CD4-positive, alpha-beta T cell treated with Interleukin-4 for 1 hour (primary cell): ENCODE measurements around the gene RTKN2.
A peak's percentile ranks its signal among the peaks of the same experiment; 100 is the strongest.

Experiments used
- DNase-seq, 2 donors: peaks; one replicate each; pipeline ENCODE4 v3.0.0-alpha.2; 2020 to 2022

The RTKN2 gene

DNA sequence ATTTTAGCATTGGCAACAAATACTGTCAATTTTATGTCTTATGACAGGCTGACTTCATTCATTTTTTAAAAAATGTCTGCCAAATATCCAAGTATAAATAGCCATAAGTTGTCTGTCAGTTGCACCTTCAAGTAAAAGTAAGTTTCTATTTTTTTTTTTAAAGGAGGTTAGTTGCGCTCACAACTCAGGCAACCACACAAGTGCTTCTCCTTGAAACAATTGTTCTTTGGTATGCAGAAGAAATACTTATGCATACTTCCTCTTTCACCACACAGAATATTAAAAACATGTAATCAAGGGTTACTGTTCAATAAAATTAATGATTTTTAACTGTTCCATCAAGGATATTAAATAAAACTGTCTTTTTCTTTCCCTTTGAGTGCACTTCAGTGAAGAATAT, 97.9 kb downstream of the RTKN2 start:
- no peak for DNase-seq

DNA sequence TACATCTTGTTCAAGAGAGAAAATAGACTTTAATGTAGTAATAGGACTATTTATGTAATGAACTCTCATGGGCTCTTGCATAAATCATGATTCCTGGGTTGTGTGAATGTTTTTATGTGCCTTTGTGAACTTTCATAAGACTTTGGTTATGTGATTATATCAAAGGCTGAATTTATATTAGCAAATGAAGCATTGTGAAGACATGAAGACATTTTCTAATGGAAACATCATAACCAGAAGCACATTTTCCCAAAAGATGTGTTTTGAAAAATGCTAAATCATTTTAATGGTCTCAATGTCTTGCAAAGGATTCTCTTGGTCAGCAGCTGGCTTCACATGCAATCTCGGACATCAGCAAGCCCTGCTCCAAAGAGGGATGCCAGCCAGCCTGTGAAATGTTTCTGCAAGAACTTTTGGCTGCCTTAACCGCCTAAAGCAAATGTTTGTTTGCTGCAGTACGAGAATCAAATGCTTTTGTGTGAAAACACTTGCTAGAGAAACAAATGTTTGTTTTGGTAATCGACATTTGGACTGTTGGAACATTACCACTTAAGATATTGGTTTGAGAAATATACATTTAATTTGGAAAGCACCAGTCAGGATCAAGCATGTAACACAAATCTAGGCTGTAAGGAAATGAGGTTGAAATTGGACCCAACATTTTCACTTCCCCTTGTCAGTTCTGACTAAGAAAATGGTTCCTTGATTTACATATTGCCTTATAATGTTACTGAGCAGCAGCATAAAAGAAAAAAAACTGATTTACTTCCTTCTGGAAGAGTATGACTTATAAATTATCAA, 102.1 kb downstream of the RTKN2 start:
- no peak for DNase-seq

DNA sequence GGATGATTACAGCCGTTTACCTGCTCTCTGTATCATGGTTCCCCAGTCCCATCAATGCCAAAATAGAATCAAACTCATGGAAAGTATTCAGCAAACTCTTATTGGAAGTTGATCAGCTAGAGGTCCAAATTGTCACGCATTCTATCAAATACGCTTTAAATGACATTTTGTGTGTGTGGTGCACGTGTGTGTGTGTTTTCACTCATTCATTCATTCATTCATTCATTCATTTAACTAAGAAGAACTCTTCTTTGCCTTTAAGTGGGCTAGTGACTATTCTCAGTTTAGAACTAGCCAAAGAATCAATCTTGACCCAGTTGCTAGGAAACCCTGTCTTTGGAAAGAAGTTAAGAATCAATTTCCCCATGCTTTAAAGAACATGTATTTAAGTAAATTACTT, 102.8 kb downstream of the RTKN2 start:
- no peak for DNase-seq

DNA sequence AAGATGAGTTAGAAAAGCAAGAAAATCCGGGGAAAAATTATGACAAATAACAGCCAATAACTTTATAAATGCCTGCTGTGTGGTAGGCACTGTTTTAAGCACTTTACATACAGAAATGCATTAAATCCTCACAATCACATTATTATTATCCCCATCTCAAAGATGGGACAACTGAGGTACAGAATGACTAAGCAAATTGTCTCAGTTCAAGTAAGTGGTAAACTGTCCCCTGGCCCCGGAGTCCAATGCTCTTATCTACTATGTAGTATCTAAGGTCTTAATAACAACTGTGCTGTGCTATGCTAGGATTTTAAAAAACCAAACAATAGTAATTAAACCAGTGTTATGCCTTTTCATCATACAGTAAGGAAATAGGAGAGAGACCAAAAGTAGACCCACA, 105.6 kb downstream of the RTKN2 start:
- DNase-seq: no peak

DNA sequence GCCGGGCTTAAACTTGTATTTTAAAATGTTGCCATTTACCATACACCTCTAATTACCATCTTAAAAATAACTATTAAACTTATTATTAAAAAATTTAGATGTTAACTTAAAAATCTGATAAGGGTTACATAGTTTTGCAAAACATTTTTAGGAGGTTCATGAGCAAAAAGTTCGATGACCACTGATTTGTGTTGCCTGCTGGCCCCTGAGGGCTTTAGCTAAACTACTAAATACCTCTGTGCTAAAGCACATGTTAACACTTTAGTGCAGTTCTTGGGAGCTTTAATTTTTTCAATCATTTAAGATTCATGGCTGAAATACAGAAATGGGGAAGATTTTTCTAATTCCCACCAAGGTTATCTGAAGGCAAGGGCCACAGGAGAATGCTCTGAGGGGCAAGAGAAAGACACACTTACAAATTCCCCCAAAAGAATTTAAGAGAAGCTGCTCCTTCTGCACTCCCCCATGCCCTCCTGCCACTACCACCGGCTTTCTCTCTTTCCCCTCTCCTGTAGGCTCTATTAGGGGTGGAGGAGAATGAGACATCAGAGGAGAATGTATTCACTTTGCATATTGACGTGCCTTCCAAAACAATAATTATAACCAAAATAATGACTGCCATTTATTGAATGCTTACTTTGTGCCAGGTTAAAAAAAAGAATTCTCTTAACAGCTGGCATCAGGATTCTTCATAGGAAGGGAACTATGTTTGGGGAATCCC, 106.2 kb downstream of the RTKN2 start:
- DNase-seq: no peak

DNA sequence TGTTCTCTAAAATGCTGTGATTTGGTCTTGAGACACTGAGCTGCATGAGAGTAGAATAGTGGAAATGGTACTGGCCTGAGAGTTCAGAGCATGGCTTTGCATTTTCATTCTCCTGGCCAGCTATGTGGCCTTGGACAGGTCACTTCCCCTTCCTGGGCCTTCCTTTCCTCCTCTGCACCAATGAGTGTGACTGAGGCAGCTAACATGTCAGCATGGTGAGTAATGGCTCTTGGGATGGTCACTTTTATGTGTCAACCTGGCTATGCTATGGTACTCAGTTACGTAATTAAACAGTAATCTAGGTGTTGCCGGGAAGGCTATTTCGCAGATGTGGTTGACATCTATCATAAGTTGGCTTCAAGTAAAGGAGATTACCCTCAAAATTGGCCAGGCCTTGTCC, 109.3 kb downstream of the RTKN2 start:
- DNase-seq: no peak

DNA sequence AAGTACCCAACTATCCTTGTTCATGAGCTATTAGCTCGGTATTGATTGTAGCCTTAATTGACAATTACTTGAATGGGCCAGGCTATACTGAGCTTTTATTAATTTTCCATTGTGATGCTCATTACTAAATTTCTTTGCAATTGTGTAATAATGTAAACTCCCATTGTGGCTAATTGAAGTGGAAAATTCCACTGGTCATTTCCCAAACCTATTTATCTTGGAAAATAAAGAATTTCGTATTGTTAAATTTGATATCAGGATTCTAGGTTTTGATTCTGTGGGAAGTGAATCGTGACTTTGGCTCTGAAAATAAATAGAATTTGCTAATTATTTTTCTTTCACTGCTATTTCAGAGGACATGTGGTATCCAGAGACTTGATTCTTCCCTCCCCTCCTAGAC, 111.0 kb downstream of the RTKN2 start:
- no peak for DNase-seq

DNA sequence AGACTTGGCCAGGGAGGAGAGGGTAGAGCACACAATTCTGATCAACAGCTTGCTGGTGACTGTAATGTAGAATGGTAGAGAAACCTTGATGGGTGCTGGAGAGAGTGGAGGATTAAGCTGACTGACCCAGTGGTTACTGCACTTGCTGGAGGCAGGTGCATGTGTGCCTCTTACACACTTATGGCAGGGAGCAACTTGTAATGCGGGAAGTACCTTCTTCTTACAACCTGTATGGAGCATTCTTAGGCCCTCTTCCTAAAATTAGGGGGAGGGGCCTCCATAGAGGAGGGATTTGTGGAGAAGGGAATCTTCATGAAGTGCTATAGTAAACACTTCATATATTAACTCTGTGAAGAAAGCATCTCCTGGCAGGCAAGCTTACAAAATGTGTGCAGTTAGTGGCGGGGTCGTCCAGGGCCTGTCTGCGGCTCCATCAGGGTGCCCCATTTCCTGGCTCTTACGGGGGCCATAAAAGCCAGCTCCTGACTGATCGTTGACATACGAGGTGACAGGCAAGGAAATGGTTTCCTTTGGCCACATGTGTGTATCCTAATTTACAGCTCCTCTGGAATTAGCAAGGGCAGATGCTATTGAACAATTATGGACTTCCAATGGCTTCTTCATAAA, 113.5 kb downstream of the RTKN2 start:
- no peak for DNase-seq

DNA sequence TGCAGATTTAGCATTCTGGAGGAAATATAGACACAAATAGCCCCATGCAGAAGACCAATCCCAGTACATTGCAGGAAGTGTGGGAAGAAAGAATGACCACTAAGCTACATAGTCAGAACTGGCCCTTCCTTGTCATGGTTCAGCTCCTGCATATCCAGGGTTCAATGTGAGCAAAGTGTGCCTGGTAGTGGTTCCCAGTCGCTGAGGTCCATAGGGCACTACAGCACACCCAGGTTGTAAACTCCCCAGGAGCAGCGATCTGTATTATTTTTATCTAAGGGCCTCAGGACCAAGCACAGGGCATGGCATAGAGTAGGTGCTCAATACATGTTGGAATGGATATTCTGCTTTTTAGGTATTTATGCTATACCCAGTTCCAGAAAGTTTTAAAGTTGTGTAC, 114.4 kb downstream of the RTKN2 start:
- no peak for DNase-seq

DNA sequence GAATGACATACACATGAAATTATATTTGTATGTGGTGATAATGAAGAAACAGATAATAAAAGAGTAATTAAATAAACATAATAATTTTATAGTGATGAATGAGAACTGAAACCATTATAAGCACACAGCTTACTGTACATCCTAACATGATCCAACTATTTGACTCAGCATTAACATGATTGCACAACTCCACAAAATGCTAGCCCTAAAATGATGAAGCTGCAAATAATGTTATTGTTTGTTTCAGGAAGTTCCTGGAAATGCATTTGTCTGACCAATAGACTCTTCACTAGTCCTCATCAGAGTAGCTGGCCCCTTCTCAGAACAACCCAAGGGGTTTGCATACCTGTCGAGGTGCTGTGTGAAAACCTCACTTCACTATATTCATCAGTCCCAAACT, 115.5 kb downstream of the RTKN2 start:
- DNase-seq: no peak

DNA sequence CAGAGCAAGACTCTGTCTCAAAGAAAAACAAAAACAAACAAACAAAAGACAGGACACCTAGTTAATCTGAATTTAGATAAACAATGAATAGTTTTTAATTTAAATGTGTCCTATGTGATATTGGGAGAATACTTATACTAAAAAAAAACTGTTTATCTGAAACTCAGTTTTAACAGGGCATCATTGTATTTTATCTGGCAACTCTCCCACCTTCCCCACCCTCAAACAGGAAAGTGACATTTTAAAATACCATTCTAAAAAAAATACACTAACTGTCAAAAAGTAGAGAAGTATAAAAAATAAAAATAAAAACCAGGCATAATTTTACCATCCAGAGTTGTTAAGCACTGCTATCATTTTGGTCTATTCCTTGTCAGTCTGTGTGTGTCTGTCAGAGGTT, 119.0 kb downstream of the RTKN2 start:
- no peak for DNase-seq

DNA sequence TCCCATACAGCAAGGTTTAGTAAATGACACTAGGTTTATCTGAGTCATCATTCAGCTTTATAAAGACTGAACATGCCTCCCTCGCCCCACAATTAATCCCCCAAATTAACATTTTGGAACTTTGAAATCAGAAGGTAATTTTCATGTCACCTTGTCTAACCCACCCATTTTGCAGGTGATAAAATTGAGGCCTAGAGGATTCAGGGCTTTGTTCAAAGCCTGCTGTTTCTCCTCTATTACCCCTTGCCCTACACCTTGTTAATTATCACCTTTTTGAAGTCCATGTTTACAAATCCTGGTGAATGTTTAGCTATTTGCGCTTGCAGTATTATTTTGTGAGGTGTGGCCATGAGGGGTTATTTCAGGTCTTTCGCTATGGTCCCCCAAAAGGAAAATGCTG, 120.5 kb downstream of the RTKN2 start:
- no peak for DNase-seq

DNA sequence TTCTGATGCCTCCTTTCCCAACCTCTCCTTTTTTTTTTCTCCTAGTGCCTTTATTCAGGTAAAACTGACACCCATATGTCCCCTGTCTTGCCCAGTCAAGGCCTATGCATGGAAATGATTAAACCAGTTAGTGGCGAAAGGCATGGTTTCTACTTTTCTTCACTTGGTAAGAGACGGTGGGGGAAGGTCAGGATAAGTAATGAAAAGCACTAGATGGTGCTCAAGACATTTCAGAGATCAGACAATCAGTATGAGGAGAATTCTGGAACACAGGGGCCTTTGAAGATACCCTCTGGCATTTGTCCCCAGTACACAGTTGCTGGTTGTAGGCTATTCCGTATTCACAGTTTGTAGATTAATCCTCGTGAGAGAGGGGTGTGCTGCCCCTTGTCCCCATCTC, 121.2 kb downstream of the RTKN2 start:
- peak in 1 of 2 donors; percentile 12 for DNase-seq

DNA sequence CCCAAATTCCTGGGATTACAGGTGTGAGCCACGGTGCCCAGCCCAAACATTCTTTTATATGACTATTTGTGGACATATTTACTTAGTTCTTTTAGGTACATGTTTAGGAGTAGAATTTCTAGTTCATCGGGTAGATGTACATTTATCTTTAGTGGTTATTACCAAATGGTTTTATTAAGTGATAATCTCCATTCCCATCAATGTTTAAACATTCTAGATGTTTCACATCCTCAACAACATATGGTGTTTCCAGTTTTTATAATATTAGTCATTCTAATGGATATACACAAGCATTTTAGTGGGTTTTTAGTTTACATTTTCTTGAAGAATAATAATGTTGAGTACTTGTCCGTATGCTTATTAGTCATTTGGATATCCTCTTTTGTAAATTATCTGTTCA, 131.7 kb downstream of the RTKN2 start:
- DNase-seq: no peak

DNA sequence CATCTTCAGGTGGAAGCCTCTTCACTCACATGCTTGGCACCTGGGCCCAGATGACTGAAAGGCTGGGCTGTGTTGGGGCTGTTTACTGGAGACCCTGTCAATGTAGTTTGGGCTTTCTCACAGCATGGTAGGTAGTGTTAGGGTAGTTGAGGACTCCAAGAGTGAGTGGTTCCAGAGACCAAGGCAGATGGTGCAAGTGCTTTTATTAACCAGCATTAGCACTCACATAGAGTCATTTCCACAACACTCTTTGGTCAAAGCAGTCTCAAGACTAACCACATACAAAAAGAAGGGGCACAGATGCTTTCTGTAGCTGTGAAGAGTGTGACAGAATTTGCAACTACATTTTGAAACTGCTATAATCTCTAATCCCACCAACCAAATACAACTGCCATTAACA, 135.0 kb downstream of the RTKN2 start:
- no peak for DNase-seq
